IPS-15b (cell line): ENCODE results near the gene HMGCS2.

Source experiments
- H3K27me3 ChIP-seq: one replicate; pipeline ENCODE4 v1.6.1; 2013; ENCODE audit warnings: low read length; ENCODE audit not compliant: control insufficient read depth, insufficient read depth
- H3K36me3 ChIP-seq: one replicate; pipeline ENCODE4 v1.6.1; 2013; ENCODE audit warnings: low read length; ENCODE audit not compliant: control insufficient read depth, insufficient read depth
- H3K4me1 ChIP-seq: one replicate; pipeline ENCODE4 v1.6.1; 2013; ENCODE audit warnings: mild to moderate bottlenecking, low read length; ENCODE audit not compliant: control insufficient read depth, insufficient read depth
- H3K4me3 ChIP-seq: one replicate; pipeline ENCODE4 v1.5.1; 2013; ENCODE audit warnings: low read depth, low read length
- H3K9ac ChIP-seq: one replicate; pipeline ENCODE4 v1.6.1; 2013; ENCODE audit warnings: low read depth, mild to moderate bottlenecking, low read length
- H3K9me3 ChIP-seq: one replicate; pipeline ENCODE4 v1.6.1; 2013; ENCODE audit warnings: mild to moderate bottlenecking, low read length; ENCODE audit not compliant: control insufficient read depth, insufficient read depth

HMGCS2 gene

DNA sequence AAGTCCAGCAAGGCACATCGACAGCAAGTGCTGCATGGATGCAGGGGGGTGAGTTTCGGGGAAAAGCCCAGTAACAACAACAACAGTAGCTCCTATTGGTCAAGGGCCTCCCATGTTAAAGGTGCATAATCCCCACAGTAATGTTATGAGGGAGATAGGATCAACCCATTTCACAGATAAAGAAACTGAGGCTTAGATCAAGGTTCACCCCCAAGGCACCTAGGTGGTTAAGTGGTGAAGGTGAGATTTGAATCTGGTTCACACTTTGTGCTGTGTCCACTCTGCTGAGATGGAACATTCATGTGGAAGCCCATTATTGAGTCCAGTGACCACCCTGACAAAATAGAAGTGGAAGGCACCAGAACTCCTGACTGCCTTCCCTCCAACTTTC is 32.1 kb downstream of the HMGCS2 start:
- H3K4me1 ChIP-seq: no peaks in the 10 kb centered on the region
- no peaks in the 10 kb centered on the region for H3K27me3 ChIP-seq
- H3K9ac ChIP-seq: no peak overlapping the region
- H3K9me3 ChIP-seq: no peaks in the 10 kb centered on the region
- no peak overlapping the region for H3K4me3 ChIP-seq
- H3K36me3 ChIP-seq: peaks cover 68% of the 10 kb centered on the region

DNA sequence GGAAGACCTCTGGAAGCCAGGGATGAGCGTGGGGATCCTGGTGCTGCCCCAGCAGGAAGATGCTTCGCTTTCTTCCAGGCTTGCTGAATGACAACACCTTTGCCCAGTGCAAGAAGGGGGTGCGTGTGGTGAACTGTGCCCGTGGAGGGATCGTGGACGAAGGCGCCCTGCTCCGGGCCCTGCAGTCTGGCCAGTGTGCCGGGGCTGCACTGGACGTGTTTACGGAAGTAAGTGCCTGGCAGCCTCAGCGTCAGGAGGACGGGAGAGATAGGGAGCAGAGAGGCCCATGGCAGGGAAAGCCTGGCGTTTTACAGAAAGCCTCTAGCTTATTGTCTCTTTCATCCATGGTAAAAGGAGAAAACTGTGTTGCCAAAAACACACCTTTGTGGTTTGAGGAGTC is 33.5 kb downstream of the HMGCS2 start:
- Histone ChIP-seq H3K27me3 (no peaks in the 10 kb centered on the region), H3K9ac (no peak overlapping the region), H3K9me3 (no peaks in the 10 kb centered on the region), H3K4me3 (no peak overlapping the region), H3K4me1 (no peaks in the 10 kb centered on the region), H3K36me3 (peaks cover 63% of the 10 kb centered on the region)

DNA sequence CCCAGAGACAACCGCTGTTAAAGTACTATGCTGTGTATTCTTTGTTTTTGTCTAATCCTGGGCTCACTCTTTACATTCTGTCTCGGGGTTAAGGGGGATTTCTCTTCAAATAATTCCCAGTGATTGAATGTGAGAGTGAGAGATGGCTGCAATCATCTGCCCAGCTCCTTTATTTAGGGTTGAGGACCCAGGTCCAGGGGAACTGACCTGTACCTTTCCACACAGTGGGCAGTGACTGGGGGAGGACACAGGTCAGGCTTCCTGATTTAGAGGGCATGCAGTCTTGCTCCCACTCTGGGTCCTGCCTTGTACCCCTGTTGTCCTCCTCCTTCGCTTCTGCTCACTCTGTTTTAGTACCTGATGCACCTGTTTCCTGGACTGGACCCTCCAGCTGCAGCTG is 35.0 kb downstream of the HMGCS2 start:
- H3K27me3 ChIP-seq: no peaks in the 10 kb centered on the region
- H3K4me3 ChIP-seq: no peak overlapping the region
- no peak overlapping the region for H3K9ac ChIP-seq
- peaks cover 77% of the 10 kb centered on the region for H3K36me3 ChIP-seq
- no peaks in the 10 kb centered on the region for H3K9me3 ChIP-seq
- no peaks in the 10 kb centered on the region for H3K4me1 ChIP-seq

DNA sequence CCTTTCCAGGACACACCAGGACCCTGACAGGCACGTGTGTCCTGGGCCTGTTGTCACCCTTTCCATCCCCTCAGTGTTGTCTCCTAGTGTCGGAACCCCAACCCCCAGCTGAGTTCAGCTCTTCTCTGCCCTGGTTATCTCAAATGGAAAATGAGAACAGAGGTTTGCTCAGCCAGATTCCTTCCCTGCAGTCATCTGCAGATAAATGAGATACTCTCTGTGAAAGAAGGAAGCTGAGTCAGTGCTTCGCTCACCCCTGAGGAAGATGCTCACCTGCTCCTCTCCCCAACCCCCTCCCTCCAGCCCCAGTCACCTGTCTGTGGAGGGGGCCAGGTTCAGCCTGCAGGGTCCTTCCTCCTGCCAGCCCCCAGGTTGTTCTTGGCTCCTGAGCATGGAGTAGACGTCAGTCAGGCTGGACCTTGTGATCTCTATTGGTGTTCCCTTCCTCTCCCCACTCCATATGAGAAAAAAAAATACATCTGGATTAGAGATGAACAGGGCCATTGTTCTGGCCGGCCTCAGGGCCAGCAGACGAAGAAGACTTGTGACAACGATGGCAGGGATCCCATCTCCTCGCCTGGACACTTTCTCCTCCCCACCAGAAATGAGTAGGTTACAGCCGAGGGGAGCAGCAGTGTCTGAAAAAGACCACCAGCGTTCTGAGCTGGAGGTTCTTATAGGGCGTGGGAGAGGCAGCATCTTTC is 36.1 kb downstream of the HMGCS2 start:
- Histone ChIP-seq H3K36me3 (peaks cover 78% of the 10 kb centered on the region), H3K4me3 (no peak overlapping the region), H3K27me3 (no peaks in the 10 kb centered on the region), H3K9ac (no peak overlapping the region), H3K9me3 (no peaks in the 10 kb centered on the region), H3K4me1 (no peaks in the 10 kb centered on the region)

DNA sequence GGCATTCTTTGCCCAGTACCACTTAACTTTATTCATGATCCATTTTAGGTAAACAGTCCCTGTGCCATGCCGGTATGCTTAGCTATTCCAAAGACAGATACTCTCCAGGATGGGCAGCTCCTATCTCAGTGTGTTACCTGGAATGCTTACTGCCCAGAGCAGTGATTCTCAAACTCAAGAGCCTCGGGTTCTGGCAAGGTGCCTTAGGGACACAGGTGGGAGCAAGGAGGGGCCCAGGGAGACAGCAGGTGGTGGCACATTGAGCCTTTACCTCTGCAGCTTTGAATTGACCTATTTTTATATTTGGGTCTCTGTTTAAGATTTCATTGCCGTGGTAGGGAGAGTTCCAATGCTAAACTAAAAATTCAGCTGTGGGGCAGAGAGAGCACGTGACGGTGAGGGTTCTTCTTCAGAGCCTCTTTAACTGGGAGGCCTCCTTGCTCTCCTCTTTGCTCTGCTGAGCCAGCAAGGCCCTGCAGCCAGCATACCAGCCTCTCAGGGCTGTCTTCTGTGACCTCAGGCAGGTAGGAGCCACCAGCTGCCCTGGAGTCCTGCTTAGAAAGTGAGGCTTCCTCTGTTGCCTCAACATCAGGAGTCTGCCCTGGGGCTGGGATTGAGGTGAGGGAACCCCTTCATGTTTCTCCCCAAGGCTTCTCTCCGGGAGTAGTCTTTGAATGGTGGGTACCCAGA is 36.8 kb downstream of the HMGCS2 start:
- Histone ChIP-seq H3K9me3 (no peaks in the 10 kb centered on the region), H3K9ac (no peak overlapping the region), H3K4me3 (no peak overlapping the region), H3K36me3 (peaks cover 76% of the 10 kb centered on the region), H3K27me3 (no peaks in the 10 kb centered on the region), H3K4me1 (no peaks in the 10 kb centered on the region)

DNA sequence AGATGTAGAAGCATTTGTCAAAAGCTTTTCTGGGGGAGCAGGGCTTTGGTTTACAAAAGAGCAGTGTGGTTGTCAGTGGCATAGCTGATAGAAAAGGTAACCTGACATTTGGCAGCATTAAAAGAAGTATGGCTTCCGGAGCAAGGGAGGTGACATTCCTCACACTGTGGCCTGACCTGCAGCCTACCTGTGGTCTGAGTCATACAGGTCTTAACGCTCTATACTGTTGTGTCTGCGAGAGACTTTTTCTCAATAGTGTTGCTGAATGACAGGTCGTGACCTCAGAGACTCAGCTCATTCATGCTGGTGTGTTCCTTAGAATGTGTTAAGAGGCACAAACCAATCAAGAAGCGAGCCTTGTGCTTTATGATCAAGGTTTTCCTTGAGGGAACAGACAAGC is 37.6 kb downstream of the HMGCS2 start:
- Histone ChIP-seq H3K36me3 (peaks cover 76% of the 10 kb centered on the region), H3K4me1 (no peaks in the 10 kb centered on the region)

DNA sequence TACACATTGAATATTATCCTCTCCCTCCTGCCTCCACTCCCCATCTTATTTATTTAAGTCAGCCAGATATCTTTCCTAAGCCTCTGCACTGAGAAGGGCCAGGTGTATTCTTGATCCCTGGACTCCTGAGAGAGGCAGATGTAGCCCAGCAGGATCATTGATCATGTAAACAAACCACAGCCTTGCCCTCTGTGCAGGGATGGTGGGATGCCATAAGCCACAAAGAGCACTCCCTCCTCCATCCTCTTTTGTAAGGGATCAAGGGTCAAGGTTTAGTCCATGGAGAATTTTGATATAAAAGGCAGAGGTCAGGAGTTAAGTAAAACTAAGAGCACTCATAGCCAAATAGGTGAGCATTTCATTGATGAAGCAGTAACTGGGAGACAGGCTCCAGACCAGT is 39.7 kb downstream of the HMGCS2 start:
- no peak overlapping the region for H3K9ac ChIP-seq
- H3K4me1 ChIP-seq: no peaks in the 10 kb centered on the region
- H3K4me3 ChIP-seq: no peak overlapping the region
- no peaks in the 10 kb centered on the region for H3K9me3 ChIP-seq
- H3K36me3 ChIP-seq: peaks cover 76% of the 10 kb centered on the region
- no peaks in the 10 kb centered on the region for H3K27me3 ChIP-seq

More for the DNA sequence above, 37.6 kb downstream of the HMGCS2 start:
- no peaks in the 10 kb centered on the region for H3K9me3 ChIP-seq
- no peak overlapping the region for H3K9ac ChIP-seq
- no peak overlapping the region for H3K4me3 ChIP-seq
- no peaks in the 10 kb centered on the region for H3K27me3 ChIP-seq

DNA sequence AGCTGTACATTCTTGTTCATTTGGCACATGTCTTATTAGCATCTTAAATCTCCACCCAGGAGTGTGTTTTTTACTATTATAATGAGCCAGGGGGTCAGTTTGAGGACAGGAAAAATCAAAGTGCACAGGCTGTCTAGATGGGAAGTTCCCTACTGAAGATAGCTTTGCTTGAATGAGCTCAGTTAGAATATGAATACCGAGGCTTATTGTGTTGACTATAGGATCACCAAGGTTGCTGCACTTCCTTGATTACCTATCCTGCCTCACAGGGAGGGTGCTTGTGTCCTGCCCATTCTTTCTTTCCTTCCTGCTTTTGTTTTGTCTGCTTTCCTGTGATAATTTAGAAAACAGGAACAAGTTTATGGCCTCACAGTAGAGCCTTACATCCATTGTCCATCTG is 40.7 kb downstream of the HMGCS2 start:
- Histone ChIP-seq H3K27me3 (no peaks in the 10 kb centered on the region), H3K36me3 (peaks cover 77% of the 10 kb centered on the region), H3K4me3 (no peak overlapping the region), H3K9me3 (no peaks in the 10 kb centered on the region), H3K9ac (no peak overlapping the region), H3K4me1 (no peaks in the 10 kb centered on the region)

DNA sequence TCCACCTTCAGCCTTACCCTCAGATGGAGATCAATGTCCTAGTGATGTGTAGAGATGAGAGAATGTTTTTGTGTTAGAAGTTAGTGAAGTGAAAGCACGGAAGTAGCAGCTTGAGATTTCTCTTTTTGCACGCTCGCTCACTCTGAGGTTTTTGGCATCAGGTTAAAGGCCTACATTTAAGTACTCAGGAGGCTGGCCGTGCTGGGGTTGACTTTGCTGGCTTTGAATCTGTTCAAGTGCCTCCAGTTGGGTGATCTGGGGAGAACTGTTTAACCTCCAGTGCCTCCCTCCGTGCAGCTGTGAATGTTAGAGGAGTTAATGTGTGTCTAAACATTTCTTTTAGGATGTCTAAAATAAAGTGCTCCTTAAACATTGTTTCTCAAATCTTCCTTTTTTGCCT is 43.1 kb downstream of the HMGCS2 start:
- no peak overlapping the region for H3K9ac ChIP-seq

DNA sequence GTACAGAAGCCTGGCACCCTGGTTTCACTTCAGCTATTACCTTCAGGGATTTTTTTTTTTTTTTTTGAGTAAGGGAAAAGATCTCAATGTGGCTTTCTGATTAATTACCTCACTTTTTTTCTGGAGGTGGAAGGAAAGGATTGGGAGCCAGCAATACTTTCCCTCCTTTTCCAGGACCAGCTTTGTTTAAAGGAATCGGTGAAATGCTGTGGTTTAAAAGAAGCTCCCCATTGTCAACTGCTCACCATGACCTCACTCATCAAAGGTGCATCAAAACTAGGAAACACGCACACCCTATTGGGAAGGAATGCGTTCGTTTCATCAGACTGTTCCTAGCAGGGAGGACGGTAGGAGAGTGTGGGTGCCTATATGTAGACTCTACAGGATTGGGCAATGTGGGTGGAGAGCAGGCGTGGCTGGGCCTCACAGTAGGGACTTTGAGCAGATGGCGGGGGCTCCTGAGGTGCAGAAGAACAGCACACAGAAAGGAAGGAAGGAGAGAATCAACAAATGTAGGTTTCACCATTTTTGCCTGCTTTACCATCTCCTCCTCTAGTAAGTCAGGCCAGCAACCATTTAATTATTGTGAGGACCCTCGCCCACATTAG is 44.0 kb downstream of the HMGCS2 start:
- Histone ChIP-seq H3K4me1 (no peaks in the 10 kb centered on the region), H3K36me3 (peaks cover 87% of the 10 kb centered on the region), H3K27me3 (no peaks in the 10 kb centered on the region)

More for the DNA sequence above, 43.1 kb downstream of the HMGCS2 start:
- Histone ChIP-seq H3K9me3 (no peaks in the 10 kb centered on the region), H3K4me3 (no peak overlapping the region), H3K36me3 (peaks cover 83% of the 10 kb centered on the region), H3K27me3 (no peaks in the 10 kb centered on the region), H3K4me1 (no peaks in the 10 kb centered on the region)

DNA sequence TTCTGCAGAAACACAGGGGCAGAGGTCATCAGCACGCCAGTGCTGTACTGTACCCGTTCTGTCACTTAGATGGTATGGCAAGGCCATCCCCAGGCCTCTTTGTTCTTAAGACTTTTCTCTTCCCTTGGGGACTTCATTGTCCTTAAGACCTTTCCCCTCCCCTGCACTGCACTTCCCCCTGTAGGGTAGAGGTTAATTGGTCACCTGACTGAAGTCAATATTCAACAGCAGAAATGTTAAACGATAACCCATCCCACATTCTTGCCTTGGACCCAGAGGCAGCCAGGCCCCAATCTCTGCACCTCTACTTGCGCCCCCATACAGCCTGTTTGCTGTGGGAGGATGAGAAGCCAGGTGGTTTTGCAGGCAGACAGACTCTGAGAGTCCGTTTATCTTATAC is 46.8 kb downstream of the HMGCS2 start:
- Histone ChIP-seq H3K36me3 (peaks cover 64% of the 10 kb centered on the region), H3K9ac (no peak overlapping the region), H3K4me3 (no peak overlapping the region), H3K27me3 (no peaks in the 10 kb centered on the region), H3K4me1 (no peaks in the 10 kb centered on the region), H3K9me3 (no peaks in the 10 kb centered on the region)

More for the DNA sequence above, 44.0 kb downstream of the HMGCS2 start:
- Histone ChIP-seq H3K9me3 (no peaks in the 10 kb centered on the region), H3K4me3 (no peak overlapping the region), H3K9ac (no peak overlapping the region)
